ENCODE measurements around the gene SLC22A7.
A peak's percentile ranks its signal among the peaks of the same experiment; 100 is the strongest.
"Not testable (repeated sequence)": the region's sequence is repeated elsewhere in the genome, so short reads cannot be mapped to it uniquely, and the experiment has no call there.

SLC22A7 gene

GRCh38 chr6:43331891-43332290 lies 33.8 kb downstream of the SLC22A7 start:
- Histone ChIP-seq H3K27me3 (ENCODE audit: control insufficient read depth in 5 of 5, insufficient read depth in 4 of 5, low read length in 5 of 5) (no peaks in the 10 kb centered on the region), H3K27ac (ENCODE audit: low read depth, low read length) (no peak overlapping the region), H3K9me3 (ENCODE audit: control insufficient read depth in 5 of 5, low read length in 5 of 5) (no peaks in the 10 kb centered on the region), H3K36me3 (ENCODE audit: control insufficient read depth in 5 of 5, insufficient read depth in 5 of 5, low read length in 5 of 5) (peaks cover 8 to 16% (median 13%) of the 10 kb centered on the region in 5 donors), H3K4me3 (ENCODE audit: low read depth in 1 of 5, low read length in 5 of 5) (no peak overlapping the region), H3K4me1 (ENCODE audit: control insufficient read depth in 5 of 5, insufficient read depth in 5 of 5, low read length in 5 of 5) (no peaks in the 10 kb centered on the region), H3K9ac (ENCODE audit: low read length in 5 of 5) (no peak overlapping the region)

GRCh38 chr6:43334466-43335095 lies 36.5 kb downstream of the SLC22A7 start:
- Histone ChIP-seq H3K27me3 (ENCODE audit: control insufficient read depth in 5 of 5, insufficient read depth in 4 of 5, low read length in 5 of 5) (no peaks in the 10 kb centered on the region), H3K27ac (ENCODE audit: low read depth, low read length) (no peak overlapping the region), H3K9ac (ENCODE audit: low read length in 5 of 5) (no peak overlapping the region), H3K4me1 (ENCODE audit: control insufficient read depth in 5 of 5, insufficient read depth in 5 of 5, low read length in 5 of 5) (no peaks in the 10 kb centered on the region), H3K4me3 (ENCODE audit: low read depth in 1 of 5, low read length in 5 of 5) (no peak overlapping the region), H3K9me3 (ENCODE audit: control insufficient read depth in 5 of 5, low read length in 5 of 5) (no peaks in the 10 kb centered on the region), H3K36me3 (ENCODE audit: control insufficient read depth in 5 of 5, insufficient read depth in 5 of 5, low read length in 5 of 5) (peaks cover 15 to 37% (median 31%) of the 10 kb centered on the region in 5 donors)

- H3K36me3 ChIP-seq (ENCODE audit: control insufficient read depth in 5 of 5, insufficient read depth in 5 of 5, low read length in 5 of 5), result peaks cover 22 to 46% (median 40%) of the 10 kb centered on the region in 5 donors
- H3K9me3 ChIP-seq (ENCODE audit: control insufficient read depth in 5 of 5, low read length in 5 of 5), result no peaks in the 10 kb centered on the region
- no peak overlapping the region for H3K4me3 ChIP-seq (ENCODE audit: low read depth in 1 of 5, low read length in 5 of 5)
- H3K4me1 ChIP-seq (ENCODE audit: control insufficient read depth in 5 of 5, insufficient read depth in 5 of 5, low read length in 5 of 5), result no peaks in the 10 kb centered on the region
- H3K27ac ChIP-seq (ENCODE audit: low read depth, low read length), result no peak overlapping the region
- H3K9ac ChIP-seq (ENCODE audit: low read length in 5 of 5), result no peak overlapping the region
- no peaks in the 10 kb centered on the region for H3K27me3 ChIP-seq (ENCODE audit: control insufficient read depth in 5 of 5, insufficient read depth in 4 of 5, low read length in 5 of 5)
Measured at GRCh38 chr6:43335469-43335868, 37.4 kb downstream of the SLC22A7 start.

GRCh38 chr6:43336382-43336781 lies 38.3 kb downstream of the SLC22A7 start:
- no peaks in the 10 kb centered on the region for H3K4me1 ChIP-seq (ENCODE audit: control insufficient read depth in 5 of 5, insufficient read depth in 5 of 5, low read length in 5 of 5)
- no peak overlapping the region for H3K27ac ChIP-seq (ENCODE audit: low read depth, low read length)
- peaks cover 28 to 52% (median 44%) of the 10 kb centered on the region in 5 donors for H3K36me3 ChIP-seq (ENCODE audit: control insufficient read depth in 5 of 5, insufficient read depth in 5 of 5, low read length in 5 of 5)
- no peaks in the 10 kb centered on the region for H3K9me3 ChIP-seq (ENCODE audit: control insufficient read depth in 5 of 5, low read length in 5 of 5)
- H3K27me3 ChIP-seq (ENCODE audit: control insufficient read depth in 5 of 5, insufficient read depth in 4 of 5, low read length in 5 of 5), result no peaks in the 10 kb centered on the region
- H3K9ac ChIP-seq (ENCODE audit: low read length in 5 of 5), result peak overlapping the region in 1 of 5 donors; percentile 7
- H3K4me3 ChIP-seq (ENCODE audit: low read depth in 1 of 5, low read length in 5 of 5), result no peak overlapping the region

- Histone ChIP-seq H3K9ac (ENCODE audit: low read length in 5 of 5) (no peak overlapping the region), H3K4me1 (ENCODE audit: control insufficient read depth in 5 of 5, insufficient read depth in 5 of 5, low read length in 5 of 5) (no peaks in the 10 kb centered on the region), H3K4me3 (ENCODE audit: low read depth in 1 of 5, low read length in 5 of 5) (no peak overlapping the region), H3K27me3 (ENCODE audit: control insufficient read depth in 5 of 5, insufficient read depth in 4 of 5, low read length in 5 of 5) (no peaks in the 10 kb centered on the region), H3K36me3 (ENCODE audit: control insufficient read depth in 5 of 5, insufficient read depth in 5 of 5, low read length in 5 of 5) (peaks cover 37 to 71% (median 60%) of the 10 kb centered on the region in 5 donors), H3K9me3 (ENCODE audit: control insufficient read depth in 5 of 5, low read length in 5 of 5) (no peaks in the 10 kb centered on the region), H3K27ac (ENCODE audit: low read depth, low read length) (no peak overlapping the region)
Measured at GRCh38 chr6:43338243-43338642, 40.2 kb downstream of the SLC22A7 start.

GRCh38 chr6:43339168-43339567 lies 41.1 kb downstream of the SLC22A7 start:
- Histone ChIP-seq H3K27ac (ENCODE audit: low read depth, low read length) (no peak overlapping the region), H3K9ac (ENCODE audit: low read length in 5 of 5) (no peak overlapping the region), H3K9me3 (ENCODE audit: control insufficient read depth in 5 of 5, low read length in 5 of 5) (no peaks in the 10 kb centered on the region), H3K4me1 (ENCODE audit: control insufficient read depth in 5 of 5, insufficient read depth in 5 of 5, low read length in 5 of 5) (no peaks in the 10 kb centered on the region), H3K27me3 (ENCODE audit: control insufficient read depth in 5 of 5, insufficient read depth in 4 of 5, low read length in 5 of 5) (no peaks in the 10 kb centered on the region), H3K4me3 (ENCODE audit: low read depth in 1 of 5, low read length in 5 of 5) (no peak overlapping the region), H3K36me3 (ENCODE audit: control insufficient read depth in 5 of 5, insufficient read depth in 5 of 5, low read length in 5 of 5) (peaks cover 41 to 75% (median 64%) of the 10 kb centered on the region in 5 donors)

- H3K27me3 ChIP-seq (ENCODE audit: control insufficient read depth in 5 of 5, insufficient read depth in 4 of 5, low read length in 5 of 5); H3K9me3 ChIP-seq (ENCODE audit: control insufficient read depth in 5 of 5, low read length in 5 of 5); H3K27ac ChIP-seq (ENCODE audit: low read depth, low read length); H3K4me1 ChIP-seq (ENCODE audit: control insufficient read depth in 5 of 5, insufficient read depth in 5 of 5, low read length in 5 of 5); H3K9ac ChIP-seq (ENCODE audit: low read length in 5 of 5); H3K4me3 ChIP-seq (ENCODE audit: low read depth in 1 of 5, low read length in 5 of 5): not testable (repeated sequence)
- peaks cover 50 to 71% (median 52%) of the 10 kb centered on the region in 5 donors for H3K36me3 ChIP-seq (ENCODE audit: control insufficient read depth in 5 of 5, insufficient read depth in 5 of 5, low read length in 5 of 5)
Measured at GRCh38 chr6:43346243-43346642, 48.2 kb downstream of the SLC22A7 start.

- no peaks in the 10 kb centered on the region for H3K27me3 ChIP-seq (ENCODE audit: control insufficient read depth in 5 of 5, insufficient read depth in 4 of 5, low read length in 5 of 5)
- H3K4me3 ChIP-seq (ENCODE audit: low read depth in 1 of 5, low read length in 5 of 5), result no peak overlapping the region
- H3K36me3 ChIP-seq (ENCODE audit: control insufficient read depth in 5 of 5, insufficient read depth in 5 of 5, low read length in 5 of 5), result peaks cover 45 to 70% (median 48%) of the 10 kb centered on the region in 5 donors
- no peak overlapping the region for H3K9ac ChIP-seq (ENCODE audit: low read length in 5 of 5)
- no peak overlapping the region for H3K27ac ChIP-seq (ENCODE audit: low read depth, low read length)
- no peaks in the 10 kb centered on the region for H3K9me3 ChIP-seq (ENCODE audit: control insufficient read depth in 5 of 5, low read length in 5 of 5)
- H3K4me1 ChIP-seq (ENCODE audit: control insufficient read depth in 5 of 5, insufficient read depth in 5 of 5, low read length in 5 of 5), result peaks cover 0 to 7% (median 0%) of the 10 kb centered on the region in 5 donors
Measured at GRCh38 chr6:43347021-43347420, 49.0 kb downstream of the SLC22A7 start.

- no peak overlapping the region for H3K27ac ChIP-seq (ENCODE audit: low read depth, low read length)
- no peaks in the 10 kb centered on the region for H3K27me3 ChIP-seq (ENCODE audit: control insufficient read depth in 5 of 5, insufficient read depth in 4 of 5, low read length in 5 of 5)
- no peak overlapping the region for H3K4me3 ChIP-seq (ENCODE audit: low read depth in 1 of 5, low read length in 5 of 5)
- H3K36me3 ChIP-seq (ENCODE audit: control insufficient read depth in 5 of 5, insufficient read depth in 5 of 5, low read length in 5 of 5), result peaks cover 42 to 70% (median 46%) of the 10 kb centered on the region in 5 donors
- peaks cover 0 to 7% (median 0%) of the 10 kb centered on the region in 5 donors for H3K4me1 ChIP-seq (ENCODE audit: control insufficient read depth in 5 of 5, insufficient read depth in 5 of 5, low read length in 5 of 5)
- no peaks in the 10 kb centered on the region for H3K9me3 ChIP-seq (ENCODE audit: control insufficient read depth in 5 of 5, low read length in 5 of 5)
- no peak overlapping the region for H3K9ac ChIP-seq (ENCODE audit: low read length in 5 of 5)
Measured at GRCh38 chr6:43347444-43347843, 49.4 kb downstream of the SLC22A7 start.

- H3K9ac ChIP-seq (ENCODE audit: low read length in 5 of 5); H3K27ac ChIP-seq (ENCODE audit: low read depth, low read length); H3K4me3 ChIP-seq (ENCODE audit: low read depth in 1 of 5, low read length in 5 of 5); H3K27me3 ChIP-seq (ENCODE audit: control insufficient read depth in 5 of 5, insufficient read depth in 4 of 5, low read length in 5 of 5); H3K9me3 ChIP-seq (ENCODE audit: control insufficient read depth in 5 of 5, low read length in 5 of 5); H3K4me1 ChIP-seq (ENCODE audit: control insufficient read depth in 5 of 5, insufficient read depth in 5 of 5, low read length in 5 of 5): not testable (repeated sequence)
- peaks cover 37 to 72% (median 51%) of the 10 kb centered on the region in 5 donors for H3K36me3 ChIP-seq (ENCODE audit: control insufficient read depth in 5 of 5, insufficient read depth in 5 of 5, low read length in 5 of 5)
Measured at GRCh38 chr6:43351951-43352350, 53.9 kb downstream of the SLC22A7 start.

All from subcutaneous abdominal adipose tissue (tissue), 5 donors.